GM15510 (cell line): ENCODE measurements around the gene ANKRD33B.

Experiments used
- POLR2A ChIP-seq: IDR thresholded peaks from 3 replicates; pipeline ENCODE4 v1.6.1; 2011; ENCODE audit warnings: borderline replicate concordance; ENCODE audit not compliant: insufficient read length; ENCODE audit errors: extremely low read depth

Gene ANKRD33B

GRCh38 chr5:10532421-10532820, 31.4 kb upstream of the ANKRD33B start:
- TF ChIP-seq POLR2A, result no peak

GRCh38 chr5:10533226-10533625, 30.6 kb upstream of the ANKRD33B start:
- no peak for TF ChIP-seq POLR2A

- TF ChIP-seq POLR2A, result no peak
Measured at GRCh38 chr5:10534561-10535530, 29.0 kb upstream of the ANKRD33B start.

- TF ChIP-seq POLR2A, result no peak
Measured at GRCh38 chr5:10536511-10536910, 27.4 kb upstream of the ANKRD33B start.

- TF ChIP-seq POLR2A, result no peak
Measured at GRCh38 chr5:10536931-10537579, 26.8 kb upstream of the ANKRD33B start.

- no peak for TF ChIP-seq POLR2A
Measured at GRCh38 chr5:10537624-10538023, 26.2 kb upstream of the ANKRD33B start.

GRCh38 chr5:10538103-10538788, 25.6 kb upstream of the ANKRD33B start:
- TF ChIP-seq POLR2A, result no peak

GRCh38 chr5:10538789-10539686, 24.8 kb upstream of the ANKRD33B start:
- no peak for TF ChIP-seq POLR2A

- no peak for TF ChIP-seq POLR2A
Measured at GRCh38 chr5:10539687-10539998, 24.2 kb upstream of the ANKRD33B start.

- TF ChIP-seq POLR2A, result no peak
Measured at GRCh38 chr5:10540036-10540544, 23.8 kb upstream of the ANKRD33B start.

- no peak for TF ChIP-seq POLR2A
Measured at GRCh38 chr5:10540951-10541646, 22.8 kb upstream of the ANKRD33B start.

- no peak for TF ChIP-seq POLR2A
Measured at GRCh38 chr5:10542055-10542550, 21.8 kb upstream of the ANKRD33B start.

GRCh38 chr5:10543585-10544040, 20.3 kb upstream of the ANKRD33B start:
- no peak for TF ChIP-seq POLR2A

- no peak for TF ChIP-seq POLR2A
Measured at GRCh38 chr5:10545084-10545483, 18.8 kb upstream of the ANKRD33B start.

GRCh38 chr5:10546186-10546585, 17.7 kb upstream of the ANKRD33B start:
- no peak for TF ChIP-seq POLR2A
